Natural killer cell (primary cell): ENCODE results near the gene RRAS. TPM values are rescaled to one million over a fixed set of nuclear protein-coding genes. Genes with fewer than 3 reads are reported as not detected.

ENCODE experiments used
- ATAC-seq, 3 donors: fragments of 150-1000 bp in 2 of 3; fragments of 200-7000 bp in 1 of 3; cut with Tn5 transposase; 1 replicate in 1 of 3; 2 replicates in 2 of 3; pipeline ENCODE4 v1.10.0; 2021; ENCODE audit warnings: mild to moderate bottlenecking in 2 of 3, moderate library complexity in 2 of 3
- DNase-seq, 2 donors: peaks; one replicate each; pipeline versions ENCODE4 v3.0.0 to v3.0.0-alpha.2; 2013 to 2021; ENCODE audit warnings: mixed read lengths in 1 of 2
- H3K27ac ChIP-seq: one replicate; pipeline ENCODE4 v1.5.1; 2013; ENCODE audit warnings: mild to moderate bottlenecking, low read length
- H3K27me3 ChIP-seq: one replicate; pipeline ENCODE4 v1.6.1; 2013; ENCODE audit warnings: low read length; ENCODE audit not compliant: control insufficient read depth, insufficient read depth
- H3K36me3 ChIP-seq: one replicate; pipeline ENCODE4 v1.6.1; 2013; ENCODE audit warnings: low read length; ENCODE audit not compliant: control insufficient read depth, insufficient read depth
- H3K4me1 ChIP-seq: one replicate; pipeline ENCODE4 v1.6.1; 2013; ENCODE audit warnings: low read length; ENCODE audit not compliant: control insufficient read depth, insufficient read depth
- H3K4me3 ChIP-seq: one replicate; pipeline ENCODE4 v1.5.1; 2013; ENCODE audit warnings: low read length
- H3K9me3 ChIP-seq: one replicate; pipeline ENCODE4 v1.6.1; 2013; ENCODE audit warnings: low read length; ENCODE audit not compliant: control insufficient read depth, insufficient read depth
- H3K27ac Mint-ChIP-seq, 2 donors: one replicate each; pipeline ENCODE4 v1.8.0; 2022; ENCODE audit warnings: mild to moderate bottlenecking in 2 of 2, mixed read lengths in 2 of 2, moderate library complexity in 1 of 2
- H3K27me3 Mint-ChIP-seq, 2 donors: one replicate each; pipeline ENCODE4 v1.8.0; 2022; ENCODE audit warnings: low read depth in 2 of 2, mixed read lengths in 2 of 2
- H3K36me3 Mint-ChIP-seq: one replicate; pipeline ENCODE4 v1.8.0; 2022; ENCODE audit warnings: mixed read lengths
- H3K4me1 Mint-ChIP-seq, 2 donors: one replicate each; pipeline ENCODE4 v1.8.0; 2022; ENCODE audit warnings: mixed read lengths in 2 of 2
- H3K4me3 Mint-ChIP-seq: one replicate; pipeline ENCODE4 v1.8.0; 2022; ENCODE audit warnings: mild to moderate bottlenecking, moderate library complexity, mixed read lengths
- H3K9me3 Mint-ChIP-seq, 2 donors: one replicate each; pipeline ENCODE4 v1.8.0; 2022; ENCODE audit warnings: mixed read lengths in 2 of 2
- CTCF ChIP-seq: fragments of 200-600 bp; IDR thresholded peaks from one replicate; pipeline ENCODE4 v1.8.0; 2022; ENCODE audit warnings: antibody characterized with exemption
- WGBS: methylation state at CpG from one replicate; pipeline ENCODE4 v1.1.7; 2013; ENCODE audit warnings: missing lambda C conversion rate; ENCODE audit not compliant: insufficient coverage; 5-methylcytosine and 5-hydroxymethylcytosine counted together
- intact Hi-C: fragments of 100-400 bp; cut with micrococcal nuclease; formaldehyde crosslinking; loops from one replicate; pipeline ENCODE4 v1.14.2; 2022
- total RNA-seq, 4 donors: library from RNA; stranded (reverse); fragments of 120-200 nt in 1 of 4; gene quantifications; one replicate each; pipeline versions ENCODE4 v1.2.3 to v1.2.4, GENCODE V29; 2013 to 2022

RRAS gene
- total RNA-seq, 3 donors from 2014 or later (not counting 1 experiment from before 2014, with no cell fraction given), result 2.0 to 7.7 (median 5.9) TPM

- intact Hi-C loops, result no loop called here
- Histone ChIP-seq H3K27ac (peak overlapping the region; percentile 72), H3K36me3 (peaks cover 75% of the 10 kb centered on the region), H3K27me3 (no peaks in the 10 kb centered on the region), H3K4me1 (peaks cover 28% of the 10 kb centered on the region), H3K4me3 (no peak overlapping the region), H3K9me3 (no peaks in the 10 kb centered on the region)
- DNase-seq (peak in 1 of 2 donors; percentile 44), ATAC-seq (peak; percentile 80 to 86 (median 82))
- H3K4me3 Mint-ChIP-seq, result peak overlapping the region; percentile 63
- TF ChIP-seq CTCF, result no peak
- H3K27ac Mint-ChIP-seq, result peak overlapping the region; percentile 90 to 96
- no peaks in the 10 kb centered on the region for H3K36me3 Mint-ChIP-seq
- WGBS, result 80% methylated on average over 23 of the region's 23 CpGs
- H3K27me3 Mint-ChIP-seq, result no peaks in the 10 kb centered on the region
- peaks cover 20 to 31% of the 10 kb centered on the region in 2 donors for H3K4me1 Mint-ChIP-seq
- no peaks in the 10 kb centered on the region for H3K9me3 Mint-ChIP-seq
These were observed 15.9 kb upstream of the RRAS start for GRCh38 chr19:49655570-49656455.

GRCh38 chr19:49654581-49654980 is 14.6 kb upstream of the RRAS start:
- H3K27ac ChIP-seq, result peak overlapping the region; percentile 72
- peaks cover 28% of the 10 kb centered on the region for H3K4me1 ChIP-seq
- Mint-ChIP-seq H3K9me3 (no peaks in the 10 kb centered on the region), H3K4me3 (no peak overlapping the region), H3K4me1 (peaks cover 20 to 31% of the 10 kb centered on the region in 2 donors), H3K27ac (peak overlapping the region; percentile 90 to 96), H3K27me3 (no peaks in the 10 kb centered on the region), H3K36me3 (no peaks in the 10 kb centered on the region)
- intact Hi-C loops, result no loop called here
- H3K9me3 ChIP-seq, result no peaks in the 10 kb centered on the region
- H3K4me3 ChIP-seq, result no peak overlapping the region
- peaks cover 76% of the 10 kb centered on the region for H3K36me3 ChIP-seq
- no peaks in the 10 kb centered on the region for H3K27me3 ChIP-seq
- WGBS, result 99% methylated on average over 9 of the region's 10 CpGs
- ATAC-seq (no peak), DNase-seq (no peak)
- TF ChIP-seq CTCF, result no peak

GRCh38 chr19:49653466-49653806 is 13.5 kb upstream of the RRAS start:
- H3K4me3 ChIP-seq, result no peak overlapping the region
- Mint-ChIP-seq H3K9me3 (no peaks in the 10 kb centered on the region), H3K4me3 (no peak overlapping the region), H3K4me1 (peaks cover 20 to 31% of the 10 kb centered on the region in 2 donors), H3K27me3 (no peaks in the 10 kb centered on the region), H3K36me3 (no peaks in the 10 kb centered on the region), H3K27ac (peak overlapping the region in 1 of 2 donors; percentile 42)
- DNase-seq (no peak), ATAC-seq (no peak)
- H3K36me3 ChIP-seq, result peaks cover 71% of the 10 kb centered on the region
- H3K27me3 ChIP-seq, result no peaks in the 10 kb centered on the region
- 96% methylated on average over 13 of the region's 13 CpGs for WGBS
- H3K9me3 ChIP-seq, result no peaks in the 10 kb centered on the region
- H3K4me1 ChIP-seq, result peaks cover 28% of the 10 kb centered on the region
- no peak for TF ChIP-seq CTCF
- H3K27ac ChIP-seq, result no peak overlapping the region
- intact Hi-C loops, result no loop called here
